IMR-90 (cell line): ENCODE measurements around the gene ITGB2. TPM values are rescaled to one million over a fixed set of nuclear protein-coding genes. Genes with fewer than 3 reads are reported as not detected.

Experiments
- ATAC-seq: fragments of 200-7000 bp; cut with Tn5 transposase; 2 replicates; pipeline ENCODE4 v1.9.1; 2020; ENCODE audit warnings: low read depth, mild to moderate bottlenecking, moderate library complexity
- BruUV-seq: library from RNA; stranded (reverse); fragments of 400-500 nt; replicated peaks from 2 replicates; lab custom pipeline; 2021; lab: Mats Ljungman, UMichigan
- CTCF ChIA-PET: fragments of 300-600 bp; formaldehyde crosslinking; extraction: SDS; loops from one replicate; lab custom pipeline; 2021; ENCODE audit warnings: antibody characterized with exemption; lab: Yijun Ruan, JAX
- POLR2A ChIA-PET: fragments of 300-600 bp; sonication (Branson Sonifier 250); formaldehyde crosslinking; loops from one replicate; lab custom pipeline; 2022; ENCODE audit warnings: antibody characterized with exemption; ENCODE audit not compliant: unreplicated experiment; lab: Charles Lee
- DNase-seq: peaks from one replicate; pipeline ENCODE4 v3.0.0; 2013
- H2AFZ ChIP-seq: replicated peaks from 2 replicates; pipeline ENCODE3; 2013; ENCODE audit warnings: low read length, mild to moderate bottlenecking; ENCODE audit not compliant: poor library complexity
- H2AK5ac ChIP-seq: 2 replicates; pipeline ENCODE4 v1.6.1; 2013; ENCODE audit warnings: low read depth, low read length, inconsistent platforms
- H2AK9ac ChIP-seq: replicated peaks from 2 replicates; pipeline ENCODE3; 2013; ENCODE audit warnings: mild to moderate bottlenecking, low read depth, low read length, moderate library complexity; ENCODE audit not compliant: poor library complexity
- H2BK120ac ChIP-seq: 2 replicates; pipeline ENCODE4 v1.6.1; 2013; ENCODE audit warnings: low read depth, low read length, inconsistent platforms
- H2BK15ac ChIP-seq: 3 replicates; pipeline ENCODE4 v1.6.1; 2013; ENCODE audit warnings: low read depth, low read length, inconsistent platforms
- H2BK20ac ChIP-seq: 2 replicates; pipeline ENCODE4 v1.6.1; 2013; ENCODE audit warnings: low read depth, mild to moderate bottlenecking, inconsistent platforms, low read length, moderate library complexity
- H2BK5ac ChIP-seq: 2 replicates; pipeline ENCODE4 v1.6.1; 2013; ENCODE audit warnings: mild to moderate bottlenecking, low read depth, low read length, inconsistent platforms; ENCODE audit not compliant: poor library complexity, severe bottlenecking
- H3K14ac ChIP-seq: replicated peaks from 2 replicates; pipeline ENCODE4 v1.6.1; 2013; ENCODE audit warnings: low read depth, low read length, inconsistent platforms
- H3K18ac ChIP-seq: 2 replicates; pipeline ENCODE4 v1.6.1; 2013; ENCODE audit warnings: low read depth, low read length, control low read depth
- H3K23ac ChIP-seq: 2 replicates; pipeline ENCODE4 v1.6.1; 2013; ENCODE audit warnings: low read depth, low read length, inconsistent platforms
- H3K27ac ChIP-seq: 2 replicates; pipeline ENCODE4 v1.5.1; 2013; ENCODE audit warnings: mild to moderate bottlenecking, control low read depth, low read length; ENCODE audit not compliant: insufficient read depth
- H3K27me3 ChIP-seq: 2 replicates; pipeline ENCODE4 v1.6.1; 2013; ENCODE audit warnings: low read length; ENCODE audit not compliant: control insufficient read depth, insufficient read depth
- H3K36me3 ChIP-seq: 2 replicates; pipeline ENCODE4 v1.6.1; 2013; ENCODE audit warnings: low read length, mixed read lengths; ENCODE audit not compliant: control insufficient read depth, insufficient read depth
- H3K4ac ChIP-seq: 2 replicates; pipeline ENCODE4 v1.6.1; 2013; ENCODE audit warnings: low read depth, low read length, inconsistent platforms
- H3K4me1 ChIP-seq: 2 replicates; pipeline ENCODE4 v1.6.1; 2013; ENCODE audit warnings: low read length, mixed read lengths; ENCODE audit not compliant: control insufficient read depth, insufficient read depth
- H3K4me2 ChIP-seq: 2 replicates; pipeline ENCODE4 v1.6.1; 2013; ENCODE audit warnings: low read depth, mild to moderate bottlenecking, control low read depth, low read length, moderate library complexity
- H3K4me3 ChIP-seq: 2 replicates; pipeline ENCODE4 v1.5.1; 2013; ENCODE audit warnings: low read depth, mild to moderate bottlenecking, control low read depth, low read length, moderate library complexity; ENCODE audit not compliant: insufficient read depth
- H3K56ac ChIP-seq: 2 replicates; pipeline ENCODE4 v1.6.1; 2013; ENCODE audit warnings: low read length, inconsistent platforms; ENCODE audit not compliant: insufficient read depth; ENCODE audit errors: extremely low read depth
- H3K79me1 ChIP-seq, 2 experiments: 2 replicates each; pipeline ENCODE4 v1.6.1; 2013; ENCODE audit warnings: low read length in 2 of 2, inconsistent platforms in 1 of 2, low read depth in 1 of 2
- H3K9ac ChIP-seq: 2 replicates; pipeline ENCODE4 v1.6.1; 2013; ENCODE audit warnings: low read depth, low read length, control low read depth
- H3K9me1 ChIP-seq: 2 replicates; pipeline ENCODE4 v1.6.1; 2013; ENCODE audit warnings: low read length, inconsistent platforms; ENCODE audit not compliant: insufficient read depth
- H3K9me3 ChIP-seq: 2 replicates; pipeline ENCODE4 v1.6.1; 2013; ENCODE audit warnings: low read length; ENCODE audit not compliant: control insufficient read depth, insufficient read depth
- H4K20me1 ChIP-seq: 2 replicates; pipeline ENCODE4 v1.6.1; 2013; ENCODE audit warnings: low read length, inconsistent platforms; ENCODE audit not compliant: insufficient read depth
- H4K5ac ChIP-seq: 2 replicates; pipeline ENCODE4 v1.6.1; 2013; ENCODE audit warnings: mild to moderate bottlenecking, low read depth, low read length, control low read depth
- H4K8ac ChIP-seq, 2 experiments: 2 replicates each; pipeline ENCODE4 v1.6.1; 2013; ENCODE audit warnings: low read depth in 2 of 2, low read length in 2 of 2, control low read depth in 1 of 2, inconsistent platforms in 1 of 2
- H4K91ac ChIP-seq: 2 replicates; pipeline ENCODE4 v1.6.1; 2013; ENCODE audit warnings: low read depth, low read length, inconsistent platforms; ENCODE audit not compliant: insufficient read depth
- CEBPB ChIP-seq: IDR thresholded peaks from 2 replicates; pipeline ENCODE4 v1.6.1; 2012; ENCODE audit warnings: low read depth, low read length, improper control_type of control experiment
- CHD1 ChIP-seq: IDR thresholded peaks from 2 replicates; pipeline ENCODE4 v1.6.1; 2012; ENCODE audit warnings: low read depth, low read length, improper control_type of control experiment
- CTCF ChIP-seq: conservative IDR thresholded peaks from 2 replicates; pipeline ENCODE4 v1.5.1; 2012; ENCODE audit warnings: mild to moderate bottlenecking, low read depth, low read length, improper control_type of control experiment
- ELK1 ChIP-seq: fragments of 150-350 bp; IDR thresholded peaks from 2 replicates; pipeline ENCODE4 v1.6.1; 2016; ENCODE audit warnings: low read depth, mild to moderate bottlenecking, low read length, moderate library complexity, borderline replicate concordance
- NFE2L2 ChIP-seq: fragments of 150-350 bp; IDR thresholded peaks from 2 replicates; pipeline ENCODE4 v1.6.1; 2016; ENCODE audit warnings: low read depth, mild to moderate bottlenecking, low read length
- RFX5 ChIP-seq: IDR thresholded peaks from 2 replicates; pipeline ENCODE4 v1.8.0; 2012; ENCODE audit warnings: low read depth, mild to moderate bottlenecking, low read length, moderate library complexity
- WGBS, 2 experiments: methylation state at CpG; one replicate each; pipeline versions ENCODE4 v1.1.5 to v1.1.7; 2013; ENCODE audit warnings: missing lambda C conversion rate in 2 of 2; ENCODE audit not compliant: insufficient read length in 1 of 2; ENCODE audit errors: extremely low coverage in 2 of 2; 5-methylcytosine and 5-hydroxymethylcytosine counted together
- dilution Hi-C: fragments of 300-500 bp; cut with HindIII; formaldehyde crosslinking; loops from one replicate; pipeline ENCODE4 v1.14.3; 2018; ENCODE audit warnings: low sequenced_read_pairs; ENCODE audit not compliant: unreplicated experiment
- in situ Hi-C: fragments of 300-500 bp; cut with MboI; formaldehyde crosslinking; loops from 3 replicates; pipeline ENCODE4 v1.14.3; 2019; ENCODE audit warnings: low sequenced_read_pairs, inconsistent platforms, mixed read lengths
- intact Hi-C: fragments of 100-400 bp; cut with micrococcal nuclease; formaldehyde crosslinking; loops from 2 replicates; pipeline ENCODE4 v1.10.0; 2022
- polyA plus RNA-seq, 3 experiments: library from polyadenylated mRNA; depleted of rRNA; stranded (reverse); fragments of >200 nt; gene quantifications; 2 replicates each; pipeline ENCODE4 v1.2.3, GENCODE V29; 2012; ENCODE audit warnings: low replicate concordance in 1 of 3
- total RNA-seq: library from RNA; depleted of rRNA; stranded (reverse); fragments of >200 nt; gene quantifications from 2 replicates; pipeline ENCODE4 v1.2.3, GENCODE V29; 2012
- TF ChIP-seq, protein P1 (sequence below): fragments of 150-350 bp; IDR thresholded peaks from 2 replicates; pipeline ENCODE4 v1.6.1; 2017; ENCODE audit warnings: mild to moderate bottlenecking, antibody characterized with exemption, low read length, low read depth

The ITGB2 gene
- total and polyA plus RNA-seq, 2 of the 4 experiments (the other 2 are of a cell fraction), result 0.14 TPM; not detected in 1

DNA sequence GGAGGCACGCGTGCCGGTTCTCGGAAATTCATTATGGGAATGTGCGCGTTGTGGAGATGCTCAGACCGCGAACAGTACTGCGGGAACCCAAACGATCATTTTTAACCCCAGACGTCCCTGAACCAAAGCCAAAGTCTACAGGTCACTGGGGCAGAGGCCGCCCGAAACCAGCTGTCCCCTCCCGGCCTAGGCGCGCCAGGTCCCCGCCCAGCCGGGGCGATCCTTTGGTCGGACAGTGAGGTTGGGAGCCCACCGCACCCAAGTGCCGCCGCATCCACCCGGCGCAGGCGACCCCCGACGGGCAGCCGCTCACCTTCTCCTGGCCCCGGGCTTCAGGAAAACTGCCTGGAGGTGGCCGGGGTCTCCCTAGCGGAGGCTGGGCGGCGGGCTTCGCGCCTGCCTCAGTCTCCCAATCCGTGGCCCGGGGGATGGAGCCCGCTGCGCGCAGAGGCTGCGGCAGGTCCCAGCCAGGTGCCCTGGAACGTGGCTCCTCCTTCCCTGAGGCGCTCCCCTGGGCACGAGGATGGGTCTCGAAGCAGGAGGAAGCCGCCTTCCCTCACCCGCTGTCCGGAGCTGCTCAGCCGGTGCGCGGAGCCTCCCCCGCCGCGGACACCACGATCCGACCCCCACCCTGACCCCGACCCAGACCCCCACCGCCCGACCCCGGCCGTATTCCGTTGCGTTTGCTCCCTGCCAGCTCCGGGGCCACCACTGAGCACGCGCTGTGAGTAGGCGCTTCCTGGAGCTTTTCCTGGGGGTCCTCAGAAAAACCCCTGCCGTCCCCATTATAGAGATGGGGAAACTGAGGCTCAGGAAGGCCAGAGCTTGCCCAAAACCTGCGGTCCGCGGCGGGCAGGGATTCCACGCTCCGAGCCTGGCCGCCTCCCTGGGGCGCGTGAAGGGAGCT lies 11.1 kb upstream of the ITGB2 start:
- ATAC-seq, result no peak
- in situ Hi-C loops (loop anchor here (25.0 kb wide), 1 partner anchor 419 kb away; no protein-coding TSS in a partner anchor), intact Hi-C loops (loop anchor here (2.0 kb wide), 1 partner anchor 131 kb away; the partner anchor contains the start of gene UBE2G2), dilution Hi-C loops (no loop called here)
- TF ChIP-seq CEBPB, result no peak
- no peak for TF ChIP-seq CTCF
- no peak for TF ChIP-seq NFE2L2
- TF ChIP-seq, protein P1, sequence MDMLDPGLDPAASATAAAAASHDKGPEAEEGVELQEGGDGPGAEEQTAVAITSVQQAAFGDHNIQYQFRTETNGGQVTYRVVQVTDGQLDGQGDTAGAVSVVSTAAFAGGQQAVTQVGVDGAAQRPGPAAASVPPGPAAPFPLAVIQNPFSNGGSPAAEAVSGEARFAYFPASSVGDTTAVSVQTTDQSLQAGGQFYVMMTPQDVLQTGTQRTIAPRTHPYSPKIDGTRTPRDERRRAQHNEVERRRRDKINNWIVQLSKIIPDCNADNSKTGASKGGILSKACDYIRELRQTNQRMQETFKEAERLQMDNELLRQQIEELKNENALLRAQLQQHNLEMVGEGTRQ, result no peak
- TF ChIP-seq ELK1, result no peak
- TF ChIP-seq CHD1, result no peak
- TF ChIP-seq RFX5, result no peak
- Histone ChIP-seq H4K8ac (no peak overlapping the region), H3K4me2 (peak overlapping the region; percentile 62), H2BK20ac (no peak overlapping the region), H3K27ac (no peak overlapping the region), H3K14ac (no peak overlapping the region), H2BK15ac (no peak overlapping the region), H4K91ac (no peak overlapping the region), H3K9me1 (peaks cover 7% of the 10 kb centered on the region; the same call in 1 of the 2 replicates), H3K79me1 (peaks cover 0 to 3% of the 10 kb centered on the region in 2 experiments; a peak in 1 of 4 replicates), H3K4me1 (peaks cover 27% of the 10 kb centered on the region), H2BK5ac (no peak overlapping the region), H3K56ac (no peak overlapping the region), H2BK120ac (no peak overlapping the region), H4K20me1 (peaks cover 43% of the 10 kb centered on the region), H4K5ac (no peak overlapping the region), H3K4ac (no peak overlapping the region; the same call in 1 of the 2 replicates), H3K36me3 (no peaks in the 10 kb centered on the region), H3K27me3 (peaks cover 64% of the 10 kb centered on the region), H2AK9ac (peak overlapping the region; percentile 82), H3K4me3 (peak overlapping the region; percentile 44; the same call in 1 of the 2 replicates), H3K18ac (no peak overlapping the region), H2AFZ (peak overlapping the region; percentile 46), H3K9me3 (peaks cover 7% of the 10 kb centered on the region), H3K23ac (peak overlapping the region; percentile 24; the same call in 1 of the 2 replicates), H2AK5ac (0 out of 2 replicates have a peak overlapping the region, but pooled peaks have one; percentile 22), H3K9ac (no peak overlapping the region)
- ChIA-PET POLR2A (no interaction called here), CTCF (interaction anchor here (1.1 kb wide), 1 partner anchor 37 kb away, joined by 4 read pairs; no protein-coding TSS in a partner anchor)
- WGBS, 2 experiments, result 4% methylated on average over 29 of the region's 78 CpGs; no CpG with 5 or more reads in 1 of the 2 experiments
- DNase-seq, result no peak
- no TSS peak for BruUV-seq
